Measurements from ENCODE around the gene ZC3H12A. TPM values are rescaled to one million over a fixed set of nuclear protein-coding genes. Genes with fewer than 3 reads are reported as not detected.

Gene ZC3H12A
- total RNA-seq, 1 donor from 2014 or later = 51.6 TPM

GRCh38 chr1:37432716-37433115 is 41.7 kb upstream of the ZC3H12A start:
- TF ChIP-seq POLR2A (IDR thresholded peaks at IDR 0.05) (no peak), CTCF (IDR thresholded peaks at IDR 0.05) (no peak)
- Histone ChIP-seq H3K4me1 (no peaks in the 10 kb centered on the region), H3K36me3 (no peaks in the 10 kb centered on the region), H3K27ac (no peak overlapping the region), H3K4me3 (no peak overlapping the region), H3K27me3 (no peaks in the 10 kb centered on the region), H3K9me3 (no peaks in the 10 kb centered on the region)
- intact Hi-C loops (cut with DNase I) = no loop called here
- DNase-seq (ENCODE audit: extremely low spot score in 2 of 2) = no peak

GRCh38 chr1:37433171-37433570 is 41.2 kb upstream of the ZC3H12A start:
- H3K4me1 ChIP-seq = no peaks in the 10 kb centered on the region
- H3K36me3 ChIP-seq = no peaks in the 10 kb centered on the region
- no peak for DNase-seq (ENCODE audit: extremely low spot score in 2 of 2)
- no peak overlapping the region for H3K4me3 ChIP-seq
- no peaks in the 10 kb centered on the region for H3K9me3 ChIP-seq
- intact Hi-C loops (cut with DNase I) = no loop called here
- H3K27ac ChIP-seq = no peak overlapping the region
- TF ChIP-seq POLR2A (IDR thresholded peaks at IDR 0.05) (no peak), POLR2AphosphoS5 (IDR thresholded peaks at IDR 0.05; ENCODE audit: insufficient read depth in 1 of 2, low read depth in 1 of 2) (no peak), CTCF (IDR thresholded peaks at IDR 0.05) (no peak)
- H3K27me3 ChIP-seq = no peaks in the 10 kb centered on the region

DNA sequence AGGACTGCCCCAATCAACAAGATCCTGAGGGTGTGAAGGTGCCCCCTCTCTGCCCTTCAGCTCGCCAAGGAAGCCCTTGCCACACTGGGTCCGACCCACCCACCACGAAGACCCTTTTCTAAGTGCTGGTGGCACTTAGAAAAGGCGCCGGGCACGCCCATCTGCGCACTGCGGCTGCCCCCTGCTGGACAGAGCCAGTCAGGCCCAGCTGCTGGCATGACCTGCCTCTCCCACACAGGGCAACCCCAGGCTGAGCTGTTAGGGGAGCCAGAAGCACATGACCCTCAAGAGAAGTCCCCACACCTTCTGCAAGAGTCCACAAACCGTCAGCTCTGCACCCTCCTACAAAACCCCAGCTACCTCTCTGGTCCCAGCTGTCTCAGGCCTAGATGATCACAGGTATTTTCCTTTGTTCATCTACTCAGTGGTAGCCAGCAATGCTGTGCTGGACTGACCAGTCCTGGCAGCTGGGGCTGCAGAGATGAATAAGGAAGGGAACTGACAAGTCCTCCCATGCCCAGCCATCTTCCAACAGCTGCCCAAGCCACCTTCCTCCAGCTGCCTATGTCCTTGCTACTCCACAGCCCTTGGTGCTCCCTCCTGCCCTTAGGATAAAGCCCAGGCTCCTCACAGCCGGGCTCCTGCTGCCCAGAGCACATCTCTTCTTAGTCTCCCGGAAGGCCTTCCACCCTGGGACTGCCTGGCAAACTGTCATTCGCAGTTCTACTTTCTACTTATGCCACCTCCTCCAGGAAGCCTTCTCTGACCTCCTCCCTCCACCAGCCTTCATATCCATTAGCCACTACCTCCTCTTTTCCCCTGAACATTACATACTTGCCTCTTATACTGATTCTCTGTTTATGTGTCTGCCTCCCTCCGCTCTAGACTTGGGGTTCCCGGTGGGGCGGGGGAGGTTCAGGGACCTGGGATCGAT is 39.8 kb upstream of the ZC3H12A start:
- DNase-seq (ENCODE audit: extremely low spot score in 2 of 2) = no peak
- H3K4me1 ChIP-seq = no peaks in the 10 kb centered on the region
- no peak overlapping the region for H3K27ac ChIP-seq
- intact Hi-C loops (cut with DNase I) = no loop called here
- no peaks in the 10 kb centered on the region for H3K36me3 ChIP-seq
- H3K4me3 ChIP-seq = no peak overlapping the region
- no peaks in the 10 kb centered on the region for H3K9me3 ChIP-seq
- TF ChIP-seq POLR2A (IDR thresholded peaks at IDR 0.05) = no peak
- peak; percentile 58 to 85 (median 65) for TF ChIP-seq CTCF (IDR thresholded peaks at IDR 0.05)
- no peaks in the 10 kb centered on the region for H3K27me3 ChIP-seq

DNA sequence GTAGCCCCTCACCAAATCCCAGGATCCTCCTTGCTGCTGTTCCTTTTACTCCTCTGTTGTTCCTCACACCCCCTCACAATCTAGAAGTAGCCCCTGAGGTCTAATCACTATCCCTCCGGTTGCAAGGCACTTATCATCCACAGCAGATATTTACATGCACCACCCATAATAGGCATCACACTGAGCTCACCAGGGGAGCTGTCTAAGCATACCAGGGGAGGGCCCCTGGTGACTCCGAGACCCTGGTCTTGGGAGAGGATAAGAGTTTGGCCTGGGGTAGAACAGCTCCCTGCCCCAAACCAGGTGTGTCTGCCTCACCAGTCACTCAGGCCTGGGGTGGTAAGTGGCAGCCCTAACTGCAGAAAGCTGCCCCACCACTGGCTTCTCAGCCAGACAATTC is 37.3 kb upstream of the ZC3H12A start:
- Histone ChIP-seq H3K36me3 (no peaks in the 10 kb centered on the region), H3K27ac (no peak overlapping the region), H3K9me3 (no peaks in the 10 kb centered on the region), H3K4me1 (no peaks in the 10 kb centered on the region), H3K4me3 (no peak overlapping the region), H3K27me3 (no peaks in the 10 kb centered on the region)
- TF ChIP-seq CTCF (IDR thresholded peaks at IDR 0.05) (no peak), POLR2A (IDR thresholded peaks at IDR 0.05) (no peak), POLR2AphosphoS5 (IDR thresholded peaks at IDR 0.05; ENCODE audit: insufficient read depth in 1 of 2, low read depth in 1 of 2) (no peak)
- intact Hi-C loops (cut with DNase I) = no loop called here
- no peak for DNase-seq (ENCODE audit: extremely low spot score in 2 of 2)

Measured in vagina (tissue), 2 donors.